ACHN (cell line): ENCODE results near the gene HOXC11.

ENCODE experiments used
- DNase-seq: peaks from one replicate; pipeline ENCODE4 v3.0.0-alpha.2; 2015
- in situ Hi-C: cut with HindIII; loops from 2 replicates; pipeline ENCODE4 v1.10.0; 2017; ENCODE audit warnings: low sequenced_read_pairs, low pct_ligation_motif_present, low pct_unique_long_range_greater_than_20kb

The HOXC11 gene

DNA sequence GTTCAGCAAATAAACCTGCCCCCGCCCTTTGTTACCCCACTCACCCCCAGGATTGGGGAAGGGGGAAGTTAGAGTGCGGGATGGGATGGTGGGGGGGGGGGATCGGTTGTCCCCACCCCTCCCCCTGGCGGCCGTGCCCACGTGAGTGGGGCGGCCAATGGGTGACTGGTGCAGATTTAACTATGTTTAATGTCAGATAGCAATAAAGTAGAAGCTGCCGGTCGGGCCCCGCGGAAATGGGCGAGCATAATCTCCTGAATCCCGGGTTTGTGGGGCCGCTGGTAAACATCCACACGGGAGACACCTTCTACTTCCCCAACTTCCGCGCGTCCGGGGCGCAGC is 18.3 kb upstream of the HOXC11 start, which contains the start of gene HOXC12:
HOXC12 (plus strand) TSS at position 210 of the 342 bp plus-strand sequence; CDS start at position 237, 27 bp downstream.
- in situ Hi-C loops: no loop called here
- no peak for DNase-seq

GRCh38 chr12:53955036-53955775 is 17.7 kb upstream of the HOXC11 start:
- DNase-seq: no peak
- in situ Hi-C loops: no loop called here

DNA sequence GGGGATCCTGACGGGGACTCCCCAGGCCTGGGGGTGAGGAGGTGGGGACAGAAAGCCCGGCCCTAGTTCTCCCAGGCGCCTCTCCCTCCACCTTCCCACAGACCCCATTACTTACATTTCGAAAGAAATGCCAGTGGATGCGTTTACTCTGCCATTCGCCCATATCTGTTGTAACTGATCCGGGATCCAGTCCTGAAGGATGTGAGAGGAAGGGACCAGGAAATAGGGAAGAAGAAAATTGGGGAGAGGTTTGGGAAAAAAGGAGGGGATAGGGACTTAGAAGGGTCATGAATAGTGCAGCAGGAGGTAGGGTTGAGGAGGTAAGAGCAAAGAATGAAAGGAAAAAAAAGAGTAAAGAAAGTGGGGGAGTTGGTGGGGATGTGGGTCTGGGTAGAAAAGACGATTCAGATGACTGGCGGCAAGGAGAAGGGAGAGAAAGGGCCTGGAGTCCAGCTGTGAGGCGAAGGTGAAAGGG is 17.1 kb upstream of the HOXC11 start:
- in situ Hi-C loops: no loop called here

GRCh38 chr12:53956251-53956887 is 16.6 kb upstream of the HOXC11 start:
- in situ Hi-C loops: no loop called here

More for the DNA sequence above, 17.1 kb upstream of the HOXC11 start:
- no peak for DNase-seq

DNA sequence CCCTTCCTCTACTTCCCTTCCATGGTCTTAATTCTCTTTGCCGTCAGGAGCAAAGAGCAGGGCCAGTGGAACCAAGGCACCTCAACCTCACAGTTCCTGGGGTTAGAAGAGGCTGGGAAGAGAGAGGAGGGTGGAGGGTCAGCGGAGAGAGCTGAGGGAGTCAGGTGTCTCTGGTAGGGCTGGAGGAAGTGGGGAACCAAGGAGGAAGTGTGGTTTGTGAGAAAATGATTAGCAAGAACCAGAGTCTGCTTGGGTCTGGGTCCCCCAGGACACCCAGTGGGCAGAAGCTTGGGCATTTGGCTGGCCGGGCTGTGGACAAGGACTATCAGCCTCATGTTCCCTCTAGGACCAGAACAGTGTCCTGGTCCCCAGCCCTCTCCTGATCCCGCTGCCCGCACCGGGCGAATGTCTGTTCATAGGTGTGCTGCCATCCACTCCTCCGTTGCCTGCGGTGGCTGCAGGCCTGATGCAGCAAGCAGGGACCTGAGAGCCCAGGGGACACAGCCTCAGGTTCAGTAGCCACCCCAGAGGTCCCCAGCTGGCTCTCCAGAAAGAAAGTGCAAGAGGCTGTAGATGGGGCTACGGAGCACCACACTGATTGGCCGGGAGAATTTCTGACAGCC is 15.9 kb upstream of the HOXC11 start:
- no peak for DNase-seq
- in situ Hi-C loops: no loop called here

More at GRCh38 chr12:53956251-53956887, 16.6 kb upstream of the HOXC11 start:
- DNase-seq: no peak

GRCh38 chr12:53958128-53958527 is 14.8 kb upstream of the HOXC11 start:
- no peak for DNase-seq

GRCh38 chr12:53959314-53959713 is 13.6 kb upstream of the HOXC11 start:
- in situ Hi-C loops: no loop called here
- DNase-seq: no peak

More at GRCh38 chr12:53958128-53958527, 14.8 kb upstream of the HOXC11 start:
- in situ Hi-C loops: no loop called here

DNA sequence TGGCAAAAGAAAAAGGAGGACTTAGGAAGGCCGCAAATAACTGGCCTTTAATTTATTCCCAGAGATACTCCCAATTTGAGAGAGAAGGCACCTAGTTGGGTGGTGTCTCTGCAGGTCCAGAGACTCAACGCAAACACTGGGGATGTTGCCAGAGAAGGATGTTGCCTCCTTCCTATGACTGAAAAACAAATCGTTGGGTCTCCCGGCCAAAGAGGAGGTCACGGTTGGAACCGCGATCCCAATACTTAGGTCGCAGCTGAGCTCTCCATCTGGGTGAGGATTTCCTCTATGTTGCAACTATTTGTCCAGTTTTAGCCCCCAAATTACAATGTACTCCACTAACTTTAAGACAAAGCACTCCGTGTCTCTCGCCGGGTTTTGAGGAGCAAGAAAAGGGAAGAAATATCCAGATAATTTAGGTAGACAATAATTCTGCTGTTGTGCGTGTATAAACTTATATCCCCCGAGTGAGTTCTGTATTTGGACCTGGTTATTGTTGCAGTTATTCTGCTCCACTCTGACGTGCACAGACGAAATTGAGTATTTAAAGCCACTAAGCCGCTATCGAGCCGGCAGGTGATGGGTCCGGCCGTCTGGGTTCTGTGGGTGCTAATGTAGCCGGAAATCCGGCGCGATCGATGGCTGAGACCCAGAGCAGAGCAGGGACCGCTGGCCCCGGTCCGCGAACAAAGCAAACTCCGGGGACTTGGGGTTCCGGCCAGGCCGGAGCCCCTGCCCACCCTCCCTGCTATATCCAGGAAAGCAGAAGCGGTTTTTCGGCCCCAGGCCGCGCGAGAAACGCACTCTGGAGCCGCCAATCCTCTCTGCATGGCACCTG is 12.5 kb upstream of the HOXC11 start:
- DNase-seq: no peak
- in situ Hi-C loops: no loop called here

GRCh38 chr12:53961025-53961761 is 11.7 kb upstream of the HOXC11 start:
- DNase-seq: no peak
- in situ Hi-C loops: no loop called here

DNA sequence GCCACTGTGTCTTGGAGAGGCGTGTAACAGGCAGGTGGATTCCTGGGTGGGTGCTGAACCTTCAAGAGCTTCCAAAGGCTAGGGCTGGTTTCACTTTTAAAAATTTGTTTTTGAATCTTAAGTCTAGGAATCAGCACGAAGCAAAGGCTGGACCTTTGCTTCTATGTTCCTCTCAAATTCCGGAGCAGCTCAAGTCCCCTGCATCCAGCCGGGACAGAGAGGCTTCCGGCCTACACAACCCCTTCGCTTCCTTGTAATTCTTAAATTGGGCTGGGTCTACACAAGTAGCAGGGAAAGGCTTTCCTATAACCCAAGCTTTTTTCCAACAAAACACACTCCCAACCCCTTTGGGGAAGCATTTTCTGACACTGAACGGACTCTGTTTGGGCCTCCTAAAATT is 9.9 kb upstream of the HOXC11 start:
- in situ Hi-C loops: no loop called here

DNA sequence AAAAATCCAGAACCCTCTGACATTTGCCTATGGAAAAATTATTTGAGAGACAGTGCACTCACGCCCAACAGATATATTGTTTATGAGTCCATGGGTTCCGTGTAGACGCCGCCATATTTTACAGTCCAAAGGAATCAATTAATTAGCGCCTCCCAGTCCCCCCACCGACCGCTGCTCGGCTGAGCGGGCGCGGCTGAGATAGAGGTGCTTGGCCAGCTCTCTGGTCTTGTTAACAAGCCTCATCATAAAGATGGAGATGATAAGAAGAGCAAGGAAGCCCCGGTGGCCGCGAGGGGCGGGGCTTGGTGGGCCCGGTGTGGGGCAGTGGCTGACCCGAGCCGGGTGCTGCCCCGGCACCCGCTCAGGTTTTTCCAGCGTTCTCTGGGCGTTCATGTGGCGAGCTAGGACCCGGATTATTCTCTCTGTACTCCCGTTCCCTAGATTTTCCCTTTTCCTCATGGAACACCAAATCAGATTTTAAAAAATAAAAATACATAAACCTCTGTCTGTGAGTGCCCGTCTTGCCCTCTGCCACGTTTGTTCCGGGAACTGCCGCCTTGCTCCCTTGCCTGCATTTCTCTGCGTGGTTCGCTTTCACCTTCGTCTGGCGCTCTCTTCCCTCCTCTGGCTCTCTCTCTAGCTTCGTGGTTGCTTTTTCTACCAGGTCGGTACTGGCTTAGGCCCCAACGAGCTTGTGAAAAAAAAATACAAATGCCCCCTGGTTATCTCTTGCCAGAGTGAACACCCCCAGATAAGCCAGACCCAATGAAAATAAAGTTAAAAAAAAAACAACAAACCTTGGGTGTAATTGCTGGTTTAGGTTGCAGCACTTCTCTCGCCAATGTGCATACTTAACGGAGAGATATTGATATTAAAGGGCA is 9.3 kb upstream of the HOXC11 start:
- in situ Hi-C loops: no loop called here
- no peak for DNase-seq

More for the DNA sequence above, 9.9 kb upstream of the HOXC11 start:
- DNase-seq: no peak

GRCh38 chr12:53964315-53964713 is 8.6 kb upstream of the HOXC11 start:
- in situ Hi-C loops: no loop called here
- no peak for DNase-seq

- in situ Hi-C loops: no loop called here
- DNase-seq: no peak
These were observed 7.4 kb upstream of the HOXC11 start for GRCh38 chr12:53965281-53966084.

DNA sequence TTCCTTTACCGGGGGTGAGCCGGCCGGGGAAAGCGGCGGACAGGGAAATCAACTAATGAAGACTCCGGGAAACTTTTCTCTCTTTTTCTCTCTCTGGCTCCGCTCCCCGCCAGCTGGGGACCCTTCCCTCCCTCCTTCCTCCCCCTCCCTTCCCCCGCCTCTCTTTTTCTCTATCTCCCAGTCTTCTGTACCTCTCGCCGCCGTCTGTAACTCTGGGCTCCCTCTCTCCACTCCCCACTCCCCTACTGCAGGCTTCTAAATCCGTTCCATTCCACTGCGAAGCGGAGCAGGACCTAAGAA is 6.9 kb upstream of the HOXC11 start:
- in situ Hi-C loops: no loop called here
- DNase-seq: no peak

DNA sequence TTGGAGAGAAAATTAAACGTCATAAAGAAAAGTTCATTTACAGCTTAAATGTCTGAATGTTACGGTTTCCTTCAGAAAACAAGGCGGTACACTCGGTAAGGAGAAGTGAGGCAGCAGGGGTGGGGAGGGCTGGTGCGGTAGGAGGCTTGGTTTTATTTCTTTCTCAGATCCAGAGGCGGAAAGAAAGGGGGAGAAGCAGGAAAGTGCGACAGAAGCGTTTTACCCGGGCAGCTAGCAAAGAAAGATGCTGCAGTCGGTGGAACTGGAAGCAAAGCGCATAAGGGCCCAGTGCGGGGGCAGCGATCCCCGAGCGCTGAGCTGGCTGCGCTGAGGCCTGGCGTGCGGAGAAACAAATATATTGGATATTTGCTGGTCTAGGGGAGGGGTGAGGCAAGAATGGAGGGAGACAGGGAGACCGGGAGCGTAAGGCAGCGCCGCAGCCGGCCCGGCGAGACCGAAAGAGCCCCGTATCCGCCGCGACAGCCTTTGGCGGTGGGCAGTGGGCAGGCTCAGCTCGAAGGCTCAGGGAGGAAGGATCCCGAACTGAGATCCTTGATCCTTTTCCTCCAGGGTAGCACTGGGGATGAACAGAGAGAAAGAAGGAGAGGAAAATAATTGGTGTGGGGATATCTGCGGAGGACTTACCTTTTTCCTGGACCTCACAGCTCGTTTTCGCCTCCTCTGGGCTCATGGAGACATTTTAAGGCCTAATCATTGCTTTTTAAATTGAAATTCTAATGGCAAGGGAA is 6.4 kb upstream of the HOXC11 start:
- in situ Hi-C loops: no loop called here
- DNase-seq: no peak

DNA sequence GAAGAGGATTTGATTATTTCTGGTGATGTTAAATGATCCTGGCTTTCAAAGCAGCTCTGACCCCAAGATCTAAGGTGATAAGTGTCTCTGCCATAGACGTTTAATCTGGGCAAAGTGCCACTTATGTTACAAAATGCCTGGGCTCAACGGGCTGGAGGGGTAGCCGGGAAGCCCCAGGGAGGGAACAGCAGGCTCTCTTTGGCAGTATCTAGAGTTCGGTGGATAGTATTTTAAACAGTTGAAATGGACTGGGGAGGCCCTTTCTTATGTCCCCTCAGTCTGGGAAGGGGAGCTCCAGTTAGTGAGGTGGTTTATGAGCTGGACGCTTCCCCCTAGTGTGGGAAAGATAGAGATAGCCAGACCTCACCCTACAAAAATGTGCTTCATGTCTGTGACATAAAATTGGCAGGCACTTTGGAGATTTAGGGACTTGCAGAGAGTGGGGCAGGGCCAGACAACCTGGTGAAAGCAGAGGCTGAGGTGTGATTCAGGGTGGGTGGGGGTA is 5.5 kb upstream of the HOXC11 start:
- no peak for DNase-seq
- in situ Hi-C loops: no loop called here
